Fibroblast of skin of right quadriceps (primary cell): ENCODE data around the gene SHLD2.
"Not testable (repeated sequence)": the region's sequence is repeated elsewhere in the genome, so short reads cannot be mapped to it uniquely, and the experiment has no call there.

Experiments used
- DNase-seq: peaks from one replicate; pipeline ENCODE4 v3.0.0-alpha.2; 2013

Gene SHLD2

DNA sequence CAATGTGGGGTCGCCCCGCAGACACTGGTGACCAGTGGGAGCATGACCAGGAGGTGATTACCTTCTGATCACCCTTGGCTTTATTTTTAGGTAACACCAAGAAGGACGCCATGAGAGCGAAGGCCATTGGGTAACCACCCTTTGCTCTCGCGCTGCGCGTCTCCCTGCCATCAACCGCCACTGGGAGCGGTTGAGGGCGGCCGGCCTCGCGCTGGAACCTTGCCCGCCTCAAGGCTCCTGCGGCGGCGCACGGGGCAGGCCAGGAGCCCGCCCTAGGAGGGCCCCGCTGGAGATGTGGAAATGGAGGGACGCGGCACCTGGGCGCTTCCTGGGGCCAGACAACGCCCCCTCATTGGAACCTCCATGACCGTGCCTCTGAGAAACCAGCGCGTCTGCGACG is 127.8 kb downstream of the SHLD2 start:
- DNase-seq, result not testable (repeated sequence)

DNA sequence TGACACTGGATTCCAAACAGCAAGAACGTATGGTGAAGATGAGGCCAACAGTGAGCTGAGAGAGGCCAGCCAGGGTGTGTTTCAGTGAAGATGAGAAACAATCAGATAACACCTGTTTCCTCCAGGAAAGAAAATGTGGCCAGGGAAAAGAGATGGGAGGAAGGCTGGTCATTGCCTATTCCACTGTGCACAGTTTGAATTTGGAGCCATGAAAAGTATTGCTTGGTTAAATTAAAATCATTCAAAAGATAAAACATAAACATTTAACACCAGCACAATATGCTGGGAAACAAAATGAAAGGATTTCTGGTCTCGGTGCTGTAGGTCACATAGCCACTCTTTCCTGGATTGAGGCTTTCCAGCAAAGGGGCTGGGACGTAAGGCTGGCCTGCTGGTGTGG is 130.1 kb downstream of the SHLD2 start, which contains the start of gene NUTM2A:
Gene NUTM2A, plus strand, starts transcription at position 301 of the 400 bp plus-strand sequence. CDS start 383 bp downstream, outside the sequence.
- DNase-seq, result not testable (repeated sequence)

- not testable (repeated sequence) for DNase-seq
Measured at GRCh38 chr10:87228247-87228646, 133.2 kb downstream of the SHLD2 start.

GRCh38 chr10:87229211-87229610 is 134.2 kb downstream of the SHLD2 start:
- DNase-seq, result not testable (repeated sequence)

- DNase-seq, result not testable (repeated sequence)
Measured at GRCh38 chr10:87234854-87235253, 139.8 kb downstream of the SHLD2 start.

GRCh38 chr10:87237244-87237643 is 142.2 kb downstream of the SHLD2 start:
- DNase-seq, result not testable (repeated sequence)

DNA sequence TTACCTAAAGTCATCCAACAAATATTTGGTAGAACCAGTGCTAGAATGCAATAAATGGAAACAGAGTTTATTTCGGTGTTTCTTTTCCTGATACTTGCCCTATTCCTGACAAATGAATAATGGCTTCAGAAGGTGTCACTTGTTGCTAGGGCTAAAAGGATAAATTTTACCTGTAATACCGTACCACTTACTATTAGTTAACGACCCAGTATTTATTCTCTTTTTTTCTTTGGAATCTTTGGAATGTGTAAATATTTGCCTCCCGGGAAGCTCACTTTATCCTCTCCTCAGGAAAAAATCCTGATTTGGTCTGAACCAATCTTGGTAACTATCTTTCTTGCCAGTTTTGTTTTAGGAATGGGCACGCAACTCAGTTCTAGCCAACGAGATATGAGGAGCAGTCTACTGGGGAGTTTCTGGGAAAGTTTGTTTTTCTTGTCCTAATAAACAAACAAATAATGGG is 144.4 kb downstream of the SHLD2 start:
- not testable (repeated sequence) for DNase-seq
